HEK293T (cell line): ENCODE results near the gene TTLL13.

Experiments used
- CTCF ChIA-PET: fragments of 350-600 bp; formaldehyde crosslinking; extraction: SDS; loops from one replicate; lab custom pipeline; 2021; ENCODE audit warnings: antibody characterized with exemption, inconsistent platforms; lab: Yijun Ruan, JAX
- POLR2A ChIA-PET: fragments of 350-600 bp; formaldehyde crosslinking; extraction: SDS; loops from one replicate; lab custom pipeline; 2020; ENCODE audit warnings: antibody characterized with exemption, inconsistent platforms; lab: Yijun Ruan, JAX
- DNase-seq: peaks from one replicate; pipeline ENCODE4 v3.0.0; 2012; ENCODE audit warnings: mixed read lengths; ENCODE audit errors: extremely low spot score
- ARNT ChIP-seq: fragments of 450-650 bp; IDR thresholded peaks from 2 replicates; pipeline ENCODE4 v1.6.1; 2017; ENCODE audit warnings: mild to moderate bottlenecking
- BHLHE40 ChIP-seq: fragments of 450-650 bp; IDR thresholded peaks from 2 replicates; pipeline ENCODE4 v1.6.1; 2016; ENCODE audit warnings: mild to moderate bottlenecking, moderate library complexity, borderline replicate concordance
- CTBP1 ChIP-seq: fragments of 450-650 bp; IDR thresholded peaks from 2 replicates; pipeline ENCODE4 v1.6.1; 2016; ENCODE audit warnings: borderline replicate concordance
- ELF4 ChIP-seq: fragments of 450-650 bp; IDR thresholded peaks from 2 replicates; pipeline ENCODE4 v1.6.1; 2017; ENCODE audit warnings: antibody characterized with exemption
- FOXA1 ChIP-seq: fragments of 450-650 bp; IDR thresholded peaks from 2 replicates; pipeline ENCODE4 v1.6.1; 2016; ENCODE audit warnings: mild to moderate bottlenecking
- FOXK2 ChIP-seq: fragments of 450-650 bp; IDR thresholded peaks from 2 replicates; pipeline ENCODE4 v1.6.1; 2016; ENCODE audit warnings: mild to moderate bottlenecking
- FOXM1 ChIP-seq: fragments of 450-650 bp; IDR thresholded peaks from 2 replicates; pipeline ENCODE4 v1.6.1; 2017; ENCODE audit warnings: mild to moderate bottlenecking, borderline replicate concordance
- HDGF ChIP-seq: fragments of 450-650 bp; IDR thresholded peaks from 2 replicates; pipeline ENCODE4 v1.6.1; 2017; ENCODE audit warnings: antibody characterized with exemption, borderline replicate concordance
- L3MBTL2 ChIP-seq: fragments of 450-650 bp; conservative IDR thresholded peaks from 2 replicates; pipeline ENCODE4 v1.6.1; 2016; ENCODE audit warnings: mild to moderate bottlenecking
- LEF1 ChIP-seq: fragments of 450-650 bp; IDR thresholded peaks from 2 replicates; pipeline ENCODE4 v1.6.1; 2017; ENCODE audit warnings: mild to moderate bottlenecking, borderline replicate concordance
- NFRKB ChIP-seq: fragments of 450-650 bp; IDR thresholded peaks from 2 replicates; pipeline ENCODE4 v1.6.1; 2016; ENCODE audit warnings: mild to moderate bottlenecking, moderate library complexity
- PKNOX1 ChIP-seq: fragments of 450-650 bp; IDR thresholded peaks from 2 replicates; pipeline ENCODE4 v1.6.1; 2016
- SP1 ChIP-seq: fragments of 450-650 bp; IDR thresholded peaks from 2 replicates; pipeline ENCODE4 v1.6.1; 2017
- SUZ12 ChIP-seq: fragments of 450-650 bp; IDR thresholded peaks from 2 replicates; pipeline ENCODE4 v1.6.1; 2016; ENCODE audit warnings: mild to moderate bottlenecking
- TARDBP ChIP-seq: fragments of 450-650 bp; IDR thresholded peaks from 2 replicates; pipeline ENCODE4 v1.6.1; 2016
- ZNF384 ChIP-seq: fragments of 450-650 bp; IDR thresholded peaks from 2 replicates; pipeline ENCODE4 v1.6.1; 2016

TTLL13 gene

DNA sequence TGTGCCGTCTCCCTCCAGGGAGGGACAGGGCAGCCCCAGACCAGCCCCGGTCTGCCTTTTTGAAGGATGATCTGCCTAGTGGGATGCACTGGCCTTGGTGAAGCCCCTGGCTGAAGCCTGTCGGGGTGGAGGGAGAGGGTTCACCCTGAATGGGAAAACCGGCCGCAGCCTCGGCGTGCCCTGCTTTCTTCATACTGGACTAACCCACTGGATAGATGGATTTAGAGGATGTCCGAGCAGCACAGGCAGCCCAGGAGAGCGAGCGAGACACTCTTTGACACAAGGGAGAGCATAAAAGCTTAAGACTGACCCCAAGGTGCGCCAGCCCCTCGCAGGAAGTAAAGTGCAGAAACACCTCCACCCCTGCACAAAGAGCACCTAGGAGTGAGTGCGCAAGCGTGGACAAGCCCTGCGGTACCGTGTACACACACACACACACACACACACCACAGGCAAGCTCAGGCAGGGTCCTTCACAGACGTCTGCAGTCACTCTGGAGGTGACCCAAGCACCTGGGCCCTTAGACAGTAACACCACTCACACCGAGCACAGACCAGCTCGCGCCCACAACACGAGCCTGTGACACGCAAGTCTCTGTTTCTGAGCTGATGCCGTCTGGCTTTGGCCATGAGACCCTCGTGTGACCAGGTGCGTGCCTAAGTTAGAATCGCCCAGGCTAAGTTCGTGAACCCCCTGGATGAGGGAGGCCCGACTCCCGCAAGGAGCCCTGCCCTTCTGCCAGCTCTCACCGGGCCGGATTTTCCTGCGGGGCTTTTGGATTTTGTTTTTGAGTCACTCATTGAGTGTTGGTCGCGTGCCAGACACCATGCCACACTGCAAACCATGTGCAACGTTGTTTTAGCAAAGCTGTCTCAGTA is 36.9 kb upstream of the TTLL13 start:
- POLR2A ChIA-PET: interaction anchor here (0.6 to 1.1 kb wide), 2 partner anchors 11 to 62 kb away, joined by 3 to 4 read pairs; partner anchors contain the start of gene SEMA4B
- CTCF ChIA-PET: interaction anchor here (1.6 kb wide), 1 partner anchor 9 kb away, joined by 4 read pairs; no protein-coding TSS in a partner anchor
- no peak for DNase-seq
- TF ChIP-seq ARNT (no peak), L3MBTL2 (no peak), FOXK2 (no peak), NFRKB (no peak), ZNF384 (no peak)

DNA sequence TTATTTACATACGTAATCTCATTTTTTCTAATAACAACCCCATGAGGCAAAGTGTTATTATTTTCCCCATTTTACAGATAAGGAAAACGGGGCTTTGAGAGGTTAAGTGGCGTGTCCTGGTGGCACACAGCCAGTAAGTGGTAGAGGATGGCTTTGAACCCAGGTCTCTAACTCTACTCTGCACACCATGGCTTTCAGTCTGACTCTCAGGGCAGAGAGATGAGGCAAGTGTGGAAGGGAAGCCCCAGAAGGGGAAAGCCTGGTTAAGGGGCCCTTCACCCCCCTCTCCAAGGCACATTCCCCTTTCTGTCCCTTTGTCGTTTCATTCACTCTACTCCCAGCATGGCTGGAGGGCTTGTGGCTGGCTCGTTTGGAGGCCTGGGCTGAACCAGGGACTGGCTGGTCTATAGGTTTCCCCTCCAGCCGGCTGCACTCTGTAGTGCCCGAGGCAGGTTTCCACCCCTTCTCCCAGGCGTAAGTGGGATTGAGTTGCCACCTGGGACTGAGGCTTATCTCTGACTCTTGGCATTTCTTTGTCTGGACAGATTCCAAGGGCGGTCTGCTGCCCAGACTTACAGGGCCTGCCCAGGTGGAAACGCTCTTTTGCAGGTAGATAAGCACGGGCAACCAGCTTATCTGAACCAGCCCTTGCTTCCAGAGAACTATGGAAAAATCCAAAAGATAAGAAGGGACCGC is 36.1 kb upstream of the TTLL13 start:
- POLR2A ChIA-PET: interaction anchor here (1.1 to 1.4 kb wide), 2 partner anchors 12 kb away, joined by 4 to 5 read pairs; partner anchors contain the start of gene SEMA4B

DNA sequence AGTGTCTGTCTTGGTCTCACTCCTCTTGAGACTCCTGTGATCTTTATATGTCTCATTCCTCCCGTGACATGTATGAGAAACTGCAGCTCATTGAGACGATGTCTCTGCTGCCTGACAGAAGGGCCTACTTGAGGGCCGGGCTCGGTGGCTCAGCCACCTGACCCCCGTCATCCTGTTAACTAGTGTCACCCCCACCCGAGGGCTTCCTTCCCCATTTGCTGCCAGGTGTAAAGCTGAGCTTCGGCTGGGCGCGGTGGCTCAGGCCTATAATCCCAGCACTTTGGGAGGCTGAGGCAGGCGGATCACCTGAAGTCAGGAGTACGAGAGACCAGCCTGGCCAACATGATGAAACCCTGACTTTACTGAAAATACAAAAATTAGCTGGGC is 35.5 kb upstream of the TTLL13 start:
- ChIA-PET POLR2A (interaction anchor here (1.4 kb wide), 1 partner anchor 13 kb away, joined by 5 read pairs; the partner anchor contains the start of gene SEMA4B), CTCF (interaction anchor here (0.7 to 1.5 kb wide), 4 partner anchors 14 to 1094 kb away, joined by 3 to 7 read pairs (median 4); partner anchors contain the start of genes SEMA4B and TTLL13)
- no peak for DNase-seq
- TF ChIP-seq SUZ12 (no peak), ELF4 (no peak), HDGF (no peak), PKNOX1 (no peak), NFRKB (no peak), CTBP1 (no peak), BHLHE40 (no peak), FOXA1 (no peak), FOXK2 (no peak)

More for the DNA sequence above, 36.1 kb upstream of the TTLL13 start:
- no peak for DNase-seq
- TF ChIP-seq FOXM1 (no peak), ZNF384 (no peak)
- CTCF ChIA-PET: interaction anchor here (0.7 to 1.6 kb wide), 4 partner anchors 8 to 1093 kb away, joined by 3 to 5 read pairs (median 4); partner anchors contain the start of gene TTLL13

GRCh38 chr15:90214553-90215196 is 34.7 kb upstream of the TTLL13 start:
- TF ChIP-seq FOXK2: no peak
- no peak for TF ChIP-seq FOXA1
- no peak for TF ChIP-seq ELF4
- no peak for TF ChIP-seq PKNOX1
- TF ChIP-seq NFRKB: no peak
- no peak for TF ChIP-seq ARNT
- TF ChIP-seq ZNF384: no peak
- TF ChIP-seq LEF1: no peak
- no peak for TF ChIP-seq L3MBTL2
- TF ChIP-seq TARDBP: no peak
- TF ChIP-seq BHLHE40: no peak
- no peak for TF ChIP-seq HDGF
- no peak for TF ChIP-seq SUZ12
- TF ChIP-seq FOXM1: no peak
- no peak for TF ChIP-seq SP1
- no peak for TF ChIP-seq CTBP1
- POLR2A ChIA-PET: interaction anchor here (1.4 kb wide), 1 partner anchor 14 kb away, joined by 5 read pairs; the partner anchor contains the start of gene SEMA4B
- DNase-seq: peak; percentile 52
- CTCF ChIA-PET: interaction anchor here (0.6 to 2.6 kb wide), 7 partner anchors 15 to 237 kb away, joined by 3 to 8 read pairs (median 5); partner anchors contain the start of genes CIB1, GDPGP1, SEMA4B and TTLL13

DNA sequence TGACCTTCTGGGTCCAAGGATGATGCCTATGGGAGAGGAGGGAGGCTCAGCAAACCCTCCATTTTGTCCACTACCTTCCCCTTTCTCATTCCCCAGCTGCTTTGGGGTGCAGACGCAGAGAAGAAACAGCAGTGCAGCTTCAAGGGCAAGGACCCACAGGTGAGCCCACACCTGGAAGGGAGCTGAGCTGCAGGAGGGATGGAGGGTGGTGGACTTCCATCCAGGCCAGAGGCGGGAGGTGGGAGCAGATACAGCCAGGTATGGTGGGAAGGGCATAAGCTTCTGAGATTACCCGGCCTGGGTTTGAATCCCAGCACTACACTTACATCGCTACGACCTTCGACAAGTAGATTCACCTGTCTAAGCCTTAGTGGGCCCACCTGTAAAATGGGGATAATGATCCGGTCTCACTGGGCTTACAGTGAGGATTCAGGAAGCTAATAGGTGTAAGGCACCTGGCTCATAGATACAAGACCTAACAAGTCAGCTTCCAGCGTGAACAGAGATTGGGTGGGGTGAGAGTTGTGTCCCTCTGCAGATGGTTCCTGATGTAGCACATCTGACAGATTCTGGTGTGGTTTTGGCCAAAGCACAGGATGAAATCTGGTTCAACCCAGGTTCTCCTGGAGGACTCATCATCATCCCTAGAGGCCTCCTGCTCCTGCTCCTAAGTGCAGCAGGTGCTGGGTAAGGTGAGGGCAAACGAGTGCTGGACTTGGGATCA is 31.5 kb upstream of the TTLL13 start:
- CTCF ChIA-PET: interaction anchor here (2.3 kb wide), 1 partner anchor 75 kb away, joined by 11 read pairs; no protein-coding TSS in a partner anchor
- no peak for TF ChIP-seq LEF1
- TF ChIP-seq ARNT: no peak
- TF ChIP-seq HDGF: no peak
- no peak for TF ChIP-seq NFRKB
- no peak for TF ChIP-seq PKNOX1
- no peak for DNase-seq
- POLR2A ChIA-PET: interaction anchor here (1.0 to 1.3 kb wide), 2 partner anchors 16 to 17 kb away, joined by 3 read pairs; partner anchors contain the start of genes CIB1 and SEMA4B
